HCT116 (cell line): ENCODE results near the gene ALPP. TPM values are rescaled to one million over a fixed set of nuclear protein-coding genes. Genes with fewer than 3 reads are reported as not detected.
A peak's percentile ranks its signal among the peaks of the same experiment; 100 is the strongest.
"Not testable (repeated sequence)": the region's sequence is repeated elsewhere in the genome, so short reads cannot be mapped to it uniquely, and the experiment has no call there.

Experiments
- ATAC-seq: fragments of 200-7000 bp; cut with Tn5 transposase; 2 replicates; pipeline ENCODE4 v1.9.1; 2020; ENCODE audit warnings: mild to moderate bottlenecking, moderate library complexity
- Bru-seq: library from RNA; stranded (reverse); fragments of 400-500 nt; gene quantifications from one replicate; lab custom pipeline; 2021; lab: Mats Ljungman, UMichigan
- BruChase-seq, 2 experiments: library from RNA; stranded (reverse); fragments of 400-500 nt; gene quantifications; one replicate each; lab custom pipeline; 2021; lab: Mats Ljungman, UMichigan
- BruUV-seq: library from RNA; stranded (reverse); fragments of 400-500 nt; replicated peaks from 2 replicates; lab custom pipeline; 2021; lab: Mats Ljungman, UMichigan
- CTCF ChIA-PET: fragments of 300-600 bp; sonication (Branson Sonifier 250); formaldehyde crosslinking; loops from one replicate; lab custom pipeline; 2021; ENCODE audit warnings: antibody characterized with exemption; lab: Charles Lee
- POLR2A ChIA-PET: fragments of 300-600, 350-600 bp; sonication (Branson Sonifier 250); formaldehyde crosslinking; loops from one replicate; lab custom pipeline; 2021; ENCODE audit warnings: antibody characterized with exemption; lab: Charles Lee
- RAD21 ChIA-PET, 2 experiments: fragments of 300-600 bp; sonication (Branson Sonifier 250); formaldehyde crosslinking; loops; one replicate each; lab custom pipeline; 2023; ENCODE audit warnings: low total read pairs in 2 of 2; ENCODE audit not compliant: uncharacterized antibody in 2 of 2, unreplicated experiment in 2 of 2, low non-redundant PET in 1 of 2; lab: Charles Lee
- DNase-seq: peaks from one replicate; pipeline ENCODE4 v3.0.0-alpha.2; 2010; ENCODE audit warnings: low read depth, low spot score
- H2AFZ ChIP-seq: fragments of 200-600 bp; shearing (Covaris generic), sonication (generic); 2 replicates; pipeline ENCODE4 v1.6.1; 2017; ENCODE audit warnings: low read depth, mixed run types, mixed read lengths, antibody characterized with exemption, low read length; ENCODE audit not compliant: poor library complexity, severe bottlenecking
- H3K27ac ChIP-seq: 2 replicates; pipeline ENCODE4 v1.5.1; 2012; ENCODE audit warnings: low read depth, low read length
- H3K27me3 ChIP-seq: fragments of 200-600 bp; sonication (generic); 2 replicates; pipeline ENCODE4 v1.6.1; 2016; ENCODE audit warnings: mixed run types, low read length, mixed read lengths; ENCODE audit not compliant: insufficient read depth
- H3K36me3 ChIP-seq, 2 experiments: fragments of 200-500 bp in 1 of 2; fragments of 200-600 bp in 1 of 2; sonication (Bioruptor generic) in 1 of 2; sonication (generic) in 1 of 2; 2 replicates each; pipeline versions ENCODE4 v1.5.1 to v1.6.1; 2014 to 2016; ENCODE audit warnings: low read length in 2 of 2, inconsistent platforms in 1 of 2, mixed read lengths in 1 of 2, mixed run types in 1 of 2; ENCODE audit not compliant: insufficient read depth in 2 of 2, control insufficient read depth in 1 of 2
- H3K4me1 ChIP-seq, 2 experiments: fragments of 200-600 bp in 1 of 2; sonication (generic) in 1 of 2; 2 replicates each; pipeline versions ENCODE4 v1.5.1 to v1.6.1; 2012 to 2017; ENCODE audit warnings: low read length in 2 of 2, inconsistent platforms in 1 of 2, mild to moderate bottlenecking in 1 of 2, mixed read lengths in 1 of 2, mixed run types in 1 of 2, moderate library complexity in 1 of 2; ENCODE audit not compliant: insufficient read depth in 2 of 2, control insufficient read depth in 1 of 2
- H3K4me2 ChIP-seq: fragments of 200-600 bp; sonication (generic); 2 replicates; pipeline ENCODE4 v1.6.1; 2017; ENCODE audit warnings: mixed run types, low read length, mixed read lengths
- H3K4me3 ChIP-seq, 2 experiments: fragments of 200-600 bp in 1 of 2; sonication (generic) in 1 of 2; replicated peaks in 1 of 2; 2 replicates each; pipeline ENCODE4 v1.5.1; 2011 to 2016; ENCODE audit warnings: low read length in 2 of 2, control low read depth in 1 of 2, low read depth in 1 of 2, mild to moderate bottlenecking in 1 of 2, mixed read lengths in 1 of 2, mixed run types in 1 of 2
- H3K79me2 ChIP-seq: fragments of 200-600 bp; sonication (generic); 2 replicates; pipeline ENCODE4 v1.6.1; 2017; ENCODE audit warnings: mild to moderate bottlenecking, mixed run types, low read length, moderate library complexity, mixed read lengths; ENCODE audit not compliant: insufficient read depth
- H3K9ac ChIP-seq: fragments of 200-600 bp; sonication (generic); 2 replicates; pipeline ENCODE4 v1.6.1; 2016; ENCODE audit warnings: low read length, mixed read lengths
- H3K9me2 ChIP-seq: fragments of 200-600 bp; sonication (generic), shearing (Covaris generic); 2 replicates; pipeline ENCODE4 v1.6.1; 2017; ENCODE audit warnings: mixed run types, mild to moderate bottlenecking, moderate library complexity; ENCODE audit not compliant: insufficient read depth
- H3K9me3 ChIP-seq, 2 experiments: fragments of 200-500 bp in 1 of 2; fragments of 200-600 bp in 1 of 2; sonication (Bioruptor generic) in 1 of 2; sonication (generic) in 1 of 2; 2 replicates each; pipeline ENCODE4 v1.6.1; 2014 to 2017; ENCODE audit warnings: low read length in 2 of 2, mixed read lengths in 2 of 2, inconsistent platforms in 1 of 2, low read depth in 1 of 2, mild to moderate bottlenecking in 1 of 2, mixed run types in 1 of 2, moderate library complexity in 1 of 2; ENCODE audit not compliant: control insufficient read depth in 1 of 2, insufficient read depth in 1 of 2
- H4K20me1 ChIP-seq: fragments of 200-600 bp; sonication (generic), shearing (Covaris generic); 2 replicates; pipeline ENCODE4 v1.6.1; 2017; ENCODE audit warnings: mixed run types, mild to moderate bottlenecking, moderate library complexity; ENCODE audit not compliant: insufficient read depth
- ELF1 ChIP-seq: IDR thresholded peaks from 2 replicates; pipeline ENCODE4 v1.6.1; 2012; ENCODE audit warnings: low read depth, borderline replicate concordance
- EZH2phosphoT487 ChIP-seq: fragments of 200-600 bp; IDR thresholded peaks from 2 replicates; pipeline ENCODE4 v1.6.1; 2018; ENCODE audit warnings: antibody characterized with exemption, borderline replicate concordance
- JUND ChIP-seq: IDR thresholded peaks from 2 replicates; pipeline ENCODE4 v1.6.1; 2012
- RAD21 ChIP-seq: IDR thresholded peaks from 2 replicates; pipeline ENCODE4 v1.6.1; 2012; ENCODE audit warnings: low read depth, mild to moderate bottlenecking
- SIN3A ChIP-seq: IDR thresholded peaks from 2 replicates; pipeline ENCODE4 v1.6.1; 2012; ENCODE audit warnings: low read depth
- SP1 ChIP-seq: IDR thresholded peaks from 2 replicates; pipeline ENCODE4 v1.6.1; 2012; ENCODE audit warnings: low read depth
- SRF ChIP-seq: IDR thresholded peaks from 2 replicates; pipeline ENCODE4 v1.6.1; 2012; ENCODE audit warnings: low read depth
- TCF7L2 ChIP-seq: IDR thresholded peaks from 2 replicates; pipeline ENCODE4 v1.7.0; 2011; ENCODE audit warnings: borderline replicate concordance, inconsistent platforms; ENCODE audit not compliant: insufficient read depth, insufficient read length; ENCODE audit errors: extremely low read depth
- YY1 ChIP-seq: IDR thresholded peaks from 2 replicates; pipeline ENCODE4 v1.6.1; 2011; ENCODE audit warnings: low read length, low read depth, moderate library complexity, mild to moderate bottlenecking; ENCODE audit not compliant: insufficient replicate concordance; ENCODE audit errors: extremely low read depth
- intact Hi-C: fragments of 100-400 bp; cut with micrococcal nuclease; formaldehyde crosslinking; loops from 2 replicates; pipeline ENCODE4 v1.10.0; 2022
- long read RNA-seq: library from polyadenylated mRNA; unstranded; transcript quantifications from one replicate; pipeline ENCODE4 v2.0.0, GENCODE V29; 2021; ENCODE audit not compliant: unreplicated experiment
- polyA plus RNA-seq: library from polyadenylated mRNA; unstranded; fragments of >200 nt; gene quantifications from 2 replicates; pipeline ENCODE4 v1.2.1, GENCODE V29; 2012; ENCODE audit warnings: missing spikeins
- total RNA-seq: library from RNA; stranded (reverse); gene quantifications from one replicate; pipeline ENCODE4 v1.2.1, GENCODE V29; 2021; ENCODE audit not compliant: unreplicated experiment
- TF ChIP-seq, protein P1 (sequence below): IDR thresholded peaks from 2 replicates; pipeline ENCODE4 v1.6.1; 2012; ENCODE audit warnings: low read depth
- TF ChIP-seq, protein P2 (sequence below): IDR thresholded peaks from 2 replicates; pipeline ENCODE4 v1.6.1; 2011; ENCODE audit warnings: mild to moderate bottlenecking, low read length, moderate library complexity; ENCODE audit not compliant: insufficient replicate concordance; ENCODE audit errors: extremely low read depth

ALPP gene
- total RNA-seq: 0.34 TPM
- polyA plus RNA-seq: 0.05 TPM in 1 of 2 replicates, not detected in the other
- Bru-seq, nascent RNA: percentile 11 among the genes with signal in this experiment
- percentile 17 among the genes with signal in this experiment for BruChase-seq, experiment 1, labeled RNA remaining after a 6-hour chase
- percentile 11 among the genes with signal in this experiment for BruChase-seq, experiment 2, labeled RNA remaining after a 2-hour chase
- long read RNA-seq: 0 reads

DNA sequence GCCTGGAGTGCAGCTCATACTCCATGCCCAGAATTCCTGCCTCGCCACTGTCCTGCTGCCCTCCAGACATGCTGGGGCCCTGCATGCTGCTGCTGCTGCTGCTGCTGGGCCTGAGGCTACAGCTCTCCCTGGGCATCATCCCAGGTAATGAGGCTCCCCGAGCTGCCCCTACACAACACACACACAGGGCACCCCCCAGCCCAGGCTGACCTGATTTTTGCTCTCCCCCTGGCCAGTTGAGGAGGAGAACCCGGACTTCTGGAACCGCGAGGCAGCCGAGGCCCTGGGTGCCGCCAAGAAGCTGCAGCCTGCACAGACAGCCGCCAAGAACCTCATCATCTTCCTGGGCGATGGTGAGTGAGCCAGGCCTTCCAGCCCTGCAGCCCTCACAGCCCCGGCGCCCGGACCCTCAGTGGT, at the start of gene ALPP:
ALPP (plus strand) TSS at position 17 of the 417 bp plus-strand sequence; CDS start at position 69, 52 bp downstream.
- BruUV-seq, H2AFZ ChIP-seq, H4K20me1 ChIP-seq, H3K36me3 ChIP-seq, H3K27ac ChIP-seq, H3K9me2 ChIP-seq, H3K9ac ChIP-seq, DNase-seq, H3K27me3 ChIP-seq, H3K4me1 ChIP-seq, POLR2A ChIA-PET, H3K9me3 ChIP-seq, intact Hi-C loops, H3K79me2 ChIP-seq, RAD21 ChIA-PET, H3K4me3 ChIP-seq, CTCF ChIA-PET: not testable (repeated sequence)
- peak; percentile 33 for ATAC-seq
- peak within 1 kb of the TSS; percentile 32 for H3K4me2 ChIP-seq

- intact Hi-C loops: loop anchor here (5.0 kb wide), 1 partner anchor 113 kb away; no protein-coding TSS in a partner anchor
- Histone ChIP-seq H3K27ac (no peak overlapping the region), H4K20me1 (no peaks in the 10 kb centered on the region), H3K36me3 (no peaks in the 10 kb centered on the region), H3K9ac (no peak overlapping the region), H3K9me3 (no peaks in the 10 kb centered on the region), H3K4me3 (no peak overlapping the region), H3K4me1 (no peaks in the 10 kb centered on the region), H3K79me2 (no peaks in the 10 kb centered on the region), H3K9me2 (no peaks in the 10 kb centered on the region), H2AFZ (no peak overlapping the region), H3K27me3 (no peaks in the 10 kb centered on the region), H3K4me2 (no peak overlapping the region)
- ChIA-PET RAD21 (no interaction called here), POLR2A (no interaction called here), CTCF (no interaction called here)
- no peak for ATAC-seq
- no TSS peak for BruUV-seq
- no peak for DNase-seq
- TF ChIP-seq YY1: no peak
- no peak for TF ChIP-seq ELF1
- TF ChIP-seq SRF: no peak
- TF ChIP-seq JUND: no peak
- no peak for TF ChIP-seq EZH2phosphoT487
- no peak for TF ChIP-seq RAD21
- TF ChIP-seq, protein P1, sequence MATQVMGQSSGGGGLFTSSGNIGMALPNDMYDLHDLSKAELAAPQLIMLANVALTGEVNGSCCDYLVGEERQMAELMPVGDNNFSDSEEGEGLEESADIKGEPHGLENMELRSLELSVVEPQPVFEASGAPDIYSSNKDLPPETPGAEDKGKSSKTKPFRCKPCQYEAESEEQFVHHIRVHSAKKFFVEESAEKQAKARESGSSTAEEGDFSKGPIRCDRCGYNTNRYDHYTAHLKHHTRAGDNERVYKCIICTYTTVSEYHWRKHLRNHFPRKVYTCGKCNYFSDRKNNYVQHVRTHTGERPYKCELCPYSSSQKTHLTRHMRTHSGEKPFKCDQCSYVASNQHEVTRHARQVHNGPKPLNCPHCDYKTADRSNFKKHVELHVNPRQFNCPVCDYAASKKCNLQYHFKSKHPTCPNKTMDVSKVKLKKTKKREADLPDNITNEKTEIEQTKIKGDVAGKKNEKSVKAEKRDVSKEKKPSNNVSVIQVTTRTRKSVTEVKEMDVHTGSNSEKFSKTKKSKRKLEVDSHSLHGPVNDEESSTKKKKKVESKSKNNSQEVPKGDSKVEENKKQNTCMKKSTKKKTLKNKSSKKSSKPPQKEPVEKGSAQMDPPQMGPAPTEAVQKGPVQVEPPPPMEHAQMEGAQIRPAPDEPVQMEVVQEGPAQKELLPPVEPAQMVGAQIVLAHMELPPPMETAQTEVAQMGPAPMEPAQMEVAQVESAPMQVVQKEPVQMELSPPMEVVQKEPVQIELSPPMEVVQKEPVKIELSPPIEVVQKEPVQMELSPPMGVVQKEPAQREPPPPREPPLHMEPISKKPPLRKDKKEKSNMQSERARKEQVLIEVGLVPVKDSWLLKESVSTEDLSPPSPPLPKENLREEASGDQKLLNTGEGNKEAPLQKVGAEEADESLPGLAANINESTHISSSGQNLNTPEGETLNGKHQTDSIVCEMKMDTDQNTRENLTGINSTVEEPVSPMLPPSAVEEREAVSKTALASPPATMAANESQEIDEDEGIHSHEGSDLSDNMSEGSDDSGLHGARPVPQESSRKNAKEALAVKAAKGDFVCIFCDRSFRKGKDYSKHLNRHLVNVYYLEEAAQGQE: no peak
- TF ChIP-seq, protein P2, sequence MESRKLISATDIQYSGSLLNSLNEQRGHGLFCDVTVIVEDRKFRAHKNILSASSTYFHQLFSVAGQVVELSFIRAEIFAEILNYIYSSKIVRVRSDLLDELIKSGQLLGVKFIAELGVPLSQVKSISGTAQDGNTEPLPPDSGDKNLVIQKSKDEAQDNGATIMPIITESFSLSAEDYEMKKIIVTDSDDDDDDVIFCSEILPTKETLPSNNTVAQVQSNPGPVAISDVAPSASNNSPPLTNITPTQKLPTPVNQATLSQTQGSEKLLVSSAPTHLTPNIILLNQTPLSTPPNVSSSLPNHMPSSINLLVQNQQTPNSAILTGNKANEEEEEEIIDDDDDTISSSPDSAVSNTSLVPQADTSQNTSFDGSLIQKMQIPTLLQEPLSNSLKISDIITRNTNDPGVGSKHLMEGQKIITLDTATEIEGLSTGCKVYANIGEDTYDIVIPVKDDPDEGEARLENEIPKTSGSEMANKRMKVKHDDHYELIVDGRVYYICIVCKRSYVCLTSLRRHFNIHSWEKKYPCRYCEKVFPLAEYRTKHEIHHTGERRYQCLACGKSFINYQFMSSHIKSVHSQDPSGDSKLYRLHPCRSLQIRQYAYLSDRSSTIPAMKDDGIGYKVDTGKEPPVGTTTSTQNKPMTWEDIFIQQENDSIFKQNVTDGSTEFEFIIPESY: no peak
- TF ChIP-seq SIN3A: no peak
- no peak for TF ChIP-seq SP1
- no peak for TF ChIP-seq TCF7L2
These were observed 48.9 kb upstream of the ALPP start for GRCh38 chr2:232329716-232330067.
